GM21786 (cell line): ENCODE results near the gene ZNF487.
"Not testable (repeated sequence)": the region's sequence is repeated elsewhere in the genome, so short reads cannot be mapped to it uniquely, and the experiment has no call there.

Experiments used
- ATAC-seq: cut with Tn5 transposase; IDR thresholded peaks from one replicate; pipeline ENCODE4 v1.9.1; 2021; ENCODE audit not compliant: unreplicated experiment

ZNF487 gene

DNA sequence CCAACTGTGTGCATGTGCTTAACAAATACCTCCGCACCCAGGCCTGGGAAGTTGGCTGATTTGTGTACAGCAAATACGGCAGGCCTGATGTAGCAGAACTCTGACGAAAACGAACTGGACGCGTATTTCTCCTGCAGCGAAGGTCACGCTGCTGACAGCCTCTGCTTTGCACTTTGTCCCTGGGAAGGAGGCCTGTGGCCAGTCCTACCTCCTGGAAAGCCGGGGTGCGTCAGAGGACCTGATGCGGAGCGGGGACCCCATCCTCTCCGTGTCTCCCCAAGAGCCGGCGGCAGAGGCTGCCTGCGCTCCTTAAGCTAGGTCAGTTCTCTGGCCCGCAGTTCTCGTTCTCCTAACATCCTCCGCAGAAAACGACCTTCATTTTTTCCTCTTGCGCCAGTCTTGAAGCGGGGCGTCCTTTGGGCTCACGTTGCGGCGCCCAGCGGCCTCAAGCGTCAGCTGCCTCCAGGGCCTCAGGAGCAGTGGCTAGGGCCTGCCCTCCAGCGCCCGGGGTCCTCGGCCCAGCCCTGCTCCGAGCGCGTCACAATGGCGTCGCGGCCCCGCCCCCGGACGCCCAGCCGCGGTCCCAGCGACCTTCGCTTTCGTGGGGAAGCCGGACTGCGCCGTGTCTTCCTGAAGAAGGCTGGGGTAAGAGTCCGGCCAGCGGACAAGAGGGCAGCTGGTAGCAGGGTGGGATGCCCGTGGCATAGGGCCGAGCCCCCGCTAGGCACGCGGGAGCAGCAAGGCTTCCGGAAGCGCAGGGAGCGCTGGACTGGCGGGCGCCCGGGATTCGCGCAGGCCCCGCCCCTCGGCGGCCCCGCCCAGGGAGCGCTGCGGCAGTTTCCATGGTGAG lies at the start of gene ZNF487:
TSS of gene ZNF487 (plus strand) at position 821 of the 850 bp plus-strand sequence. CDS start 38,703 bp downstream, outside the sequence.
- ATAC-seq: peak; percentile 94

- no peak for ATAC-seq
Observed at GRCh38 chr10:43387678-43388032, 49.3 kb upstream of the ZNF487 start.

DNA sequence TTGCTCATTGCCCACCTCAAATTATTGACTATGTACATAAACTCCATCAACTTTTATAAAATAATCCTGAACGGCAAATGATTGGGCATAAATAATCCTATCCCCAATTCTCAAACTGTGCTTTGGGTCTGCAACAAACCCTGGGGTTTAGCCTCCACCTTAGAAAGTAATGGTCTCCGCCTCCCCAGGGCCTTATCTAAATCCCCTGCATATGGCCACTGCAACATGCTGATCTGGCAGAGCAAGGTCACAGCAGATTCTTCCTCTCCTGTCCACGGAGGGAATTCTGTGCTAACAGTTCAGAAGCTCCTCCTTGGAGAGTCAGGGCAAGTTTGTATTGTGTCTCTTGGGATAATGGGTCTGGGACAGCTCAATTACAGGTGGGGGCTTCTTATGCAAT lies 47.0 kb upstream of the ZNF487 start:
- no peak for ATAC-seq

DNA sequence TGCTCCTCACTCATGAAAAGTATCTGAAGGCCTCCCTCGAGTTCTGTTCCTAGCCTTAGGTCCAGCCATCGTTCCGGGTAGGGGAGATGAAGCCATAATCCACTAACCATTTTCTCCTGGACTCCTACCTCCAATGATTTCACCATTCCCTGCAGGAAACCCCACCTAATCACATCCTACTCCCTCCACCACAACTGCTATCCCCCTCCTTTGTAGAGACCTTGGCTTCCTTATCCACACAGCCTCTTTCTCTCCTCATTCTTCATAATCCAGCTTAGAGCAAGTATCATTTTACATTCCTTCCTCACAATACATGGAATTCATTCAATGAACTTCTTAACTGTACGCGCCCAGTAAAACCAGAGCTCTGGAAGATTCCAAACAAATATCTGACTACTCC lies 46.6 kb upstream of the ZNF487 start:
- ATAC-seq: no peak

DNA sequence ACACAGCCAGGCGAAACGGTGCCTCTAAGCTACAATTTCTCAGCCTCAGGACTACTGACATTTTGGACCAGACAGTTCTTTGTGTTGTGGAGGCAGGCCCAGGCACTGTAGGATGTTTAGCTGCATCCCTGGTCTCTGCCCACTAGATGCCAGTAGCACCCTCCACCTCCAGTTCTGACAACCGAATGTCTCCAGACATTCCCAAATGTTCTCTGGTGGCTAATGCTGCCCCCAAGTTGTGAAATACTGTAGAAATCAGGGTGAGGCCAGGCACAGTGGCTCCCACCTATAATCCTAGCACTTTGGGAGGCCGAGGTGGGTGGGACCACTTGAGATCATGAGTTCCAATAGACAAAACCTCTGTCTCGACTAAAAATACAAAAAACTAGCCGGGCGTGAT lies 46.2 kb upstream of the ZNF487 start:
- no peak for ATAC-seq

- no peak for ATAC-seq
Observed at GRCh38 chr10:43391496-43391895, 45.4 kb upstream of the ZNF487 start.

DNA sequence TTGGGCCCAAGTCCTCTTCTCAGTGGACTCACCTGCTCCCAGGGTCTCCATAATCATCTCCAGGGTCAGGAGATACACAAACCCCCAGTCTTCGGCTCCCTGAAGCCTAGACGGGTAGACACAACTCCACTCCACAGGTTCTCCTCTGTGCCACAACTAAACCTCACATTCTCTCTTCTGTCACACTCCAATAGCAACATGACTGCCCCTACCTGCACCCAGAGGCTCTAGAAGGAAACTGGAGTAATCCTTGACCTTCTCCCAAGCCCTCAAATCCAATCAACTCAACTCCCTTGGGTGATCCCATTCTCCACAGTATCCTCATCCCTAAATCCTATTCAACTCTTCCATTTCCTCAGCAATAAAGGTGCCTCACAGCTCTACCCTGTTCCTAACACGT lies 44.2 kb upstream of the ZNF487 start:
- ATAC-seq: no peak

GRCh38 chr10:43393186-43393585 lies 43.7 kb upstream of the ZNF487 start:
- ATAC-seq: not testable (repeated sequence)

GRCh38 chr10:43393606-43394360 lies 43.1 kb upstream of the ZNF487 start:
- ATAC-seq: no peak

- no peak for ATAC-seq
Observed at GRCh38 chr10:43394868-43395267, 42.0 kb upstream of the ZNF487 start.

- ATAC-seq: no peak
Observed at GRCh38 chr10:43395571-43396060, 41.3 kb upstream of the ZNF487 start.

- ATAC-seq: peak; percentile 44
Observed at GRCh38 chr10:43396061-43396927, 40.6 kb upstream of the ZNF487 start.

DNA sequence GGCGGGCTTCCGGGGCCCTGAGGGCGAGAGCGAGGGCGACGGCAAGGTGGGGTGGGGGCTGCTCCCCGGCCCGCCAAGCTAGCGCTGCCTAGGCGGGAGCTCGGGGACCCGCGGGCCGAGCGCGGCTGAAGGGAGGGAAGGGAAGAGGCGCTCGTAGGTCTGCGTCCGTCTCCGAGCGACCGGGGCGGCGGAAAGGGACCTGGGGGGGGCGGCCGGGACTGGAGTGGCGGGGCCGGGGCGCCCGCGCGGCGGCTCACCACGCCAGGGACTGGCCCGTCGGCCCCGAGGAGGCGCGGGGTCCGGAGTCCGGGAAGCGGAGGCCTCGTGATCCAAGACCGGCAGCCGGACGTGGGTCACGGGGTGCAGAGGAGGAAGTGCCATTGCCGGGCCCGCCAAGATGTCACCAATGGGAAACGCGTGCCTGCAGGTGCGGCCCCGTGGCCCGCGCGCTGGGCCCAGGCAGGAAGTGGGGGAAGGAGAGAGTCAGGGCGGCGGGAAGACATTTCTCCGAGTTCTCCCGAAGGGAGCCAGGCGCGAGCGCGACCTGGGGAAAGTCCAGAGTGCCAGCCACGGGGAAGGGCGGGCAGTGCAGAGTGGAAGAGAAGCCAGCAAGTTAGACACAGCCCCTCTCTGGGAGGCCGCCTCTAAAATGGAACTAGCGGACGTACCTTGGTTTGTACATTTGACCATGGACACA lies 39.8 kb upstream of the ZNF487 start:
- ATAC-seq: peak; percentile 85

DNA sequence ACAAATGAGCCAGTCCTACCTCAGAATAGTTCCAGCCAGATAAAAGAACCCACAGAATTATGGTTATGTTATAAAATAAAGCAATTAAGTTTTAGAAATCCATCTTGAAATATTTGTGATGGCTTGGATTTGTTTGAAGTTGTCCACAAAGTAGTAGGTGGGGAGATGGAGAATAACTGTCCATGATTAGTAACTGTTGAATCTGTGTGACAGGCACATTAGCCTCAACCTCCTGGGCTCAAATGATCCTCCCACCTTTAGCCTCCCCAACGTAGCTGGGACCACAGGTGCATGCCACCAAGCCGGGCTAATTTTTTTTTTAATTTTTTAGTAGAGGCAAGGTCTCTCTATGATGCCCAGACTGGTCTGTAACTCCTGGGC lies 38.0 kb upstream of the ZNF487 start:
- ATAC-seq: no peak

- no peak for ATAC-seq
Observed at GRCh38 chr10:43399320-43400310, 37.3 kb upstream of the ZNF487 start.

GRCh38 chr10:43401627-43402026 lies 35.3 kb upstream of the ZNF487 start:
- no peak for ATAC-seq

DNA sequence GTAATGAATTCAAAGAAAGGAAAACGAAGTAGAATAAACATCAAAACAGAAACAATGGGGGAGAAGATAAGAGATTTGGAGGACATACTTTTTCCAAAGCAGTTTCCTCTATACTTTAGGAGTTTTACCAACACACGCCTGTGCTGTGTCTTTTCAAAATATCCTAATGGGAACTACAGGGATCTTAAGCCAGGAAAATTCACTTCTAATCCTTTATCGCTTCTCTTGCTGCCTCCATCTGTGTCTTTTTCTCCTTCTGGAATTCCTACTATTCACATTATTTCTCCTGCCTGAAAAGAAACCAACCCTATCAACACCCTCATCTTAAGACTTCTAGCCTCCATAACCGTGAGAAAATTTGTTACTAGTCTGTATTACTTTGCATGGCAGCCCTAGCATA lies 34.7 kb upstream of the ZNF487 start:
- no peak for ATAC-seq

- no peak for ATAC-seq
Observed at GRCh38 chr10:43402880-43403452, 33.9 kb upstream of the ZNF487 start.
